ENCODE results near the gene DOCK2. TPM values are rescaled to one million over a fixed set of nuclear protein-coding genes. Genes with fewer than 3 reads are reported as not detected.

The DOCK2 gene
- total RNA-seq, 1 experiment from 2014 or later = 4.6 TPM

DNA sequence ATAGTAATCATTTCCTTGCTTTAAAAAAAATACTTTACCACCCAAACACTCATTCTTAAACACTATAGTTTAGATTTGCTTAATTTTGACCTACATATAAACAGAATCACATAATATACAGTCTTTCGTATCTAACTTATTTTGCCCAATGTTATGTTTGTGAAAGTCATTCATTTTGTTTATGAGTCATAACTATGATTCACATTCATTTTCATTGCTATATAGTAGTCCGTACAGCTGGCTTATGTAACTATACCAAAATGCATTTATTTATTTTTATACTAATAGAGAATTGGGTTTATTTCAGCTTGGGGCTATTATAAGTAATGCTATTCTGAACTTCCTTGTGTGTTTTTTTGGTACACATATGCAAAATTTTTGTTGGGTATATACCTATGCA is 434.7 kb downstream of the DOCK2 start:
- Mint-ChIP-seq H3K36me3 (no peaks in the 10 kb centered on the region), H3K27me3 (ENCODE audit: low read depth) (no peaks in the 10 kb centered on the region; the same call in 1 of the 2 replicates), H3K27ac (no peak overlapping the region), H3K9me3 (no peaks in the 10 kb centered on the region), H3K4me1 (peaks cover 15% of the 10 kb centered on the region), H3K4me3 (no peak overlapping the region)
- ATAC-seq (no peak), DNase-seq (ENCODE audit: low spot score) (no peak)
- ChIA-PET POLR2A (no interaction called here), CTCF (interaction anchor here (1.1 to 3.3 kb wide), 9 partner anchors 12 to 370 kb away, joined by 3 to 21 read pairs (median 6); no protein-coding TSS in a partner anchor)
- no peak for TF ChIP-seq ATF1 (CRISPR knock-in tag; IDR thresholded peaks at IDR 0.05)

DNA sequence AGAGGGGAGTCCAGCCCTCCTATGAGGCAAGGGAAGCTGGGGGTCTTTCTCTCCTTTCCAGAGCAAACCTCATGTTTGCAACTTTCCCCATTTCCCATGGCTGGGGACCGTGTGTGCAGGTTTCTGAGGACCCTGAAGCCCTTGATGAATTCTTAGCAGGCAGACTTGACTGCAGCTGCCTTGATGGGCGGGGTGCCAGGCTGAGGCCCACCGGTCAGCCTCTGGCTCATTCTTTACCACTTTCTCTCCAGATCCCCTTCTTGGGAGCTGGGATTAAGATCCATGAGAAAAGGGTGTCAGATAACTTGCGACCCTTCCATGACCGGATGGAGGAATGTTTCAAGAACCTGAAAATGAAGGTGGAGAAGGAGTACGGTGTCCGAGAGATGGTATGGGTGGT is 438.6 kb downstream of the DOCK2 start:
- TF ChIP-seq CBFB (CRISPR knock-in tag; IDR thresholded peaks at IDR 0.05; ENCODE audit: low read depth) = no peak
- no peak for TF ChIP-seq JUN (CRISPR knock-in tag; IDR thresholded peaks at IDR 0.05)
- no peak for TF ChIP-seq ZBTB21 (CRISPR knock-in tag; IDR thresholded peaks at IDR 0.05; ENCODE audit: borderline replicate concordance)
- TF ChIP-seq ESRRA (CRISPR knock-in tag; IDR thresholded peaks at IDR 0.05; ENCODE audit: borderline replicate concordance) = no peak
- TF ChIP-seq ZNF423 (CRISPR knock-in tag; IDR thresholded peaks at IDR 0.05) = no peak
- TF ChIP-seq, protein P1, sequence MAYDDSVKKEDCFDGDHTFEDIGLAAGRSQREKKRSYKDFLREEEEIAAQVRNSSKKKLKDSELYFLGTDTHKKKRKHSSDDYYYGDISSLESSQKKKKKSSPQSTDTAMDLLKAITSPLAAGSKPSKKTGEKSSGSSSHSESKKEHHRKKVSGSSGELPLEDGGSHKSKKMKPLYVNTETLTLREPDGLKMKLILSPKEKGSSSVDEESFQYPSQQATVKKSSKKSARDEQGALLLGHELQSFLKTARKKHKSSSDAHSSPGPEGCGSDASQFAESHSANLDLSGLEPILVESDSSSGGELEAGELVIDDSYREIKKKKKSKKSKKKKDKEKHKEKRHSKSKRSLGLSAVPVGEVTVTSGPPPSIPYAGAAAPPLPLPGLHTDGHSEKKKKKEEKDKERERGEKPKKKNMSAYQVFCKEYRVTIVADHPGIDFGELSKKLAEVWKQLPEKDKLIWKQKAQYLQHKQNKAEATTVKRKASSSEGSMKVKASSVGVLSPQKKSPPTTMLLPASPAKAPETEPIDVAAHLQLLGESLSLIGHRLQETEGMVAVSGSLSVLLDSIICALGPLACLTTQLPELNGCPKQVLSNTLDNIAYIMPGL (CRISPR knock-in tag; IDR thresholded peaks at IDR 0.05) = no peak
- no peak for TF ChIP-seq ZNF219 (CRISPR knock-in tag; IDR thresholded peaks at IDR 0.05; ENCODE audit: borderline replicate concordance)
- TF ChIP-seq, protein P2, sequence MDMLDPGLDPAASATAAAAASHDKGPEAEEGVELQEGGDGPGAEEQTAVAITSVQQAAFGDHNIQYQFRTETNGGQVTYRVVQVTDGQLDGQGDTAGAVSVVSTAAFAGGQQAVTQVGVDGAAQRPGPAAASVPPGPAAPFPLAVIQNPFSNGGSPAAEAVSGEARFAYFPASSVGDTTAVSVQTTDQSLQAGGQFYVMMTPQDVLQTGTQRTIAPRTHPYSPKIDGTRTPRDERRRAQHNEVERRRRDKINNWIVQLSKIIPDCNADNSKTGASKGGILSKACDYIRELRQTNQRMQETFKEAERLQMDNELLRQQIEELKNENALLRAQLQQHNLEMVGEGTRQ (CRISPR knock-in tag; IDR thresholded peaks at IDR 0.05) = no peak
- no peak for TF ChIP-seq ELF4 (CRISPR knock-in tag; IDR thresholded peaks at IDR 0.05; ENCODE audit: low read depth)
- TF ChIP-seq NR1H2 (CRISPR knock-in tag; IDR thresholded peaks at IDR 0.05) = no peak
- TF ChIP-seq, protein P3, sequence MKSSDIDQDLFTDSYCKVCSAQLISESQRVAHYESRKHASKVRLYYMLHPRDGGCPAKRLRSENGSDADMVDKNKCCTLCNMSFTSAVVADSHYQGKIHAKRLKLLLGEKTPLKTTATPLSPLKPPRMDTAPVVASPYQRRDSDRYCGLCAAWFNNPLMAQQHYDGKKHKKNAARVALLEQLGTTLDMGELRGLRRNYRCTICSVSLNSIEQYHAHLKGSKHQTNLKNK (CRISPR knock-in tag; IDR thresholded peaks at IDR 0.05) = no peak
- TF ChIP-seq, protein P4, sequence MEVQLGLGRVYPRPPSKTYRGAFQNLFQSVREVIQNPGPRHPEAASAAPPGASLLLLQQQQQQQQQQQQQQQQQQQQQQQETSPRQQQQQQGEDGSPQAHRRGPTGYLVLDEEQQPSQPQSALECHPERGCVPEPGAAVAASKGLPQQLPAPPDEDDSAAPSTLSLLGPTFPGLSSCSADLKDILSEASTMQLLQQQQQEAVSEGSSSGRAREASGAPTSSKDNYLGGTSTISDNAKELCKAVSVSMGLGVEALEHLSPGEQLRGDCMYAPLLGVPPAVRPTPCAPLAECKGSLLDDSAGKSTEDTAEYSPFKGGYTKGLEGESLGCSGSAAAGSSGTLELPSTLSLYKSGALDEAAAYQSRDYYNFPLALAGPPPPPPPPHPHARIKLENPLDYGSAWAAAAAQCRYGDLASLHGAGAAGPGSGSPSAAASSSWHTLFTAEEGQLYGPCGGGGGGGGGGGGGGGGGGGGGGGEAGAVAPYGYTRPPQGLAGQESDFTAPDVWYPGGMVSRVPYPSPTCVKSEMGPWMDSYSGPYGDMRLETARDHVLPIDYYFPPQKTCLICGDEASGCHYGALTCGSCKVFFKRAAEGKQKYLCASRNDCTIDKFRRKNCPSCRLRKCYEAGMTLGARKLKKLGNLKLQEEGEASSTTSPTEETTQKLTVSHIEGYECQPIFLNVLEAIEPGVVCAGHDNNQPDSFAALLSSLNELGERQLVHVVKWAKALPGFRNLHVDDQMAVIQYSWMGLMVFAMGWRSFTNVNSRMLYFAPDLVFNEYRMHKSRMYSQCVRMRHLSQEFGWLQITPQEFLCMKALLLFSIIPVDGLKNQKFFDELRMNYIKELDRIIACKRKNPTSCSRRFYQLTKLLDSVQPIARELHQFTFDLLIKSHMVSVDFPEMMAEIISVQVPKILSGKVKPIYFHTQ (CRISPR knock-in tag; IDR thresholded peaks at IDR 0.05) = no peak
- TF ChIP-seq, protein P5, sequence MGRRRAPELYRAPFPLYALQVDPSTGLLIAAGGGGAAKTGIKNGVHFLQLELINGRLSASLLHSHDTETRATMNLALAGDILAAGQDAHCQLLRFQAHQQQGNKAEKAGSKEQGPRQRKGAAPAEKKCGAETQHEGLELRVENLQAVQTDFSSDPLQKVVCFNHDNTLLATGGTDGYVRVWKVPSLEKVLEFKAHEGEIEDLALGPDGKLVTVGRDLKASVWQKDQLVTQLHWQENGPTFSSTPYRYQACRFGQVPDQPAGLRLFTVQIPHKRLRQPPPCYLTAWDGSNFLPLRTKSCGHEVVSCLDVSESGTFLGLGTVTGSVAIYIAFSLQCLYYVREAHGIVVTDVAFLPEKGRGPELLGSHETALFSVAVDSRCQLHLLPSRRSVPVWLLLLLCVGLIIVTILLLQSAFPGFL (CRISPR knock-in tag; IDR thresholded peaks at IDR 0.05; ENCODE audit: borderline replicate concordance) = no peak
- TF ChIP-seq, protein P6, sequence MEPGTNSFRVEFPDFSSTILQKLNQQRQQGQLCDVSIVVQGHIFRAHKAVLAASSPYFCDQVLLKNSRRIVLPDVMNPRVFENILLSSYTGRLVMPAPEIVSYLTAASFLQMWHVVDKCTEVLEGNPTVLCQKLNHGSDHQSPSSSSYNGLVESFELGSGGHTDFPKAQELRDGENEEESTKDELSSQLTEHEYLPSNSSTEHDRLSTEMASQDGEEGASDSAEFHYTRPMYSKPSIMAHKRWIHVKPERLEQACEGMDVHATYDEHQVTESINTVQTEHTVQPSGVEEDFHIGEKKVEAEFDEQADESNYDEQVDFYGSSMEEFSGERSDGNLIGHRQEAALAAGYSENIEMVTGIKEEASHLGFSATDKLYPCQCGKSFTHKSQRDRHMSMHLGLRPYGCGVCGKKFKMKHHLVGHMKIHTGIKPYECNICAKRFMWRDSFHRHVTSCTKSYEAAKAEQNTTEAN (CRISPR knock-in tag; IDR thresholded peaks at IDR 0.05) = no peak
- TF ChIP-seq MXD4 (CRISPR knock-in tag; IDR thresholded peaks at IDR 0.05; ENCODE audit: borderline replicate concordance) = no peak
- no peak for TF ChIP-seq EMX1 (CRISPR knock-in tag; IDR thresholded peaks at IDR 0.05)
- no peak for TF ChIP-seq TEAD1 (CRISPR knock-in tag; IDR thresholded peaks at IDR 0.05)
- TF ChIP-seq, protein P7, sequence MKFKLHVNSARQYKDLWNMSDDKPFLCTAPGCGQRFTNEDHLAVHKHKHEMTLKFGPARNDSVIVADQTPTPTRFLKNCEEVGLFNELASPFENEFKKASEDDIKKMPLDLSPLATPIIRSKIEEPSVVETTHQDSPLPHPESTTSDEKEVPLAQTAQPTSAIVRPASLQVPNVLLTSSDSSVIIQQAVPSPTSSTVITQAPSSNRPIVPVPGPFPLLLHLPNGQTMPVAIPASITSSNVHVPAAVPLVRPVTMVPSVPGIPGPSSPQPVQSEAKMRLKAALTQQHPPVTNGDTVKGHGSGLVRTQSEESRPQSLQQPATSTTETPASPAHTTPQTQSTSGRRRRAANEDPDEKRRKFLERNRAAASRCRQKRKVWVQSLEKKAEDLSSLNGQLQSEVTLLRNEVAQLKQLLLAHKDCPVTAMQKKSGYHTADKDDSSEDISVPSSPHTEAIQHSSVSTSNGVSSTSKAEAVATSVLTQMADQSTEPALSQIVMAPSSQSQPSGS (CRISPR knock-in tag; IDR thresholded peaks at IDR 0.05; ENCODE audit: borderline replicate concordance, low read depth) = no peak
- TF ChIP-seq, protein P8, sequence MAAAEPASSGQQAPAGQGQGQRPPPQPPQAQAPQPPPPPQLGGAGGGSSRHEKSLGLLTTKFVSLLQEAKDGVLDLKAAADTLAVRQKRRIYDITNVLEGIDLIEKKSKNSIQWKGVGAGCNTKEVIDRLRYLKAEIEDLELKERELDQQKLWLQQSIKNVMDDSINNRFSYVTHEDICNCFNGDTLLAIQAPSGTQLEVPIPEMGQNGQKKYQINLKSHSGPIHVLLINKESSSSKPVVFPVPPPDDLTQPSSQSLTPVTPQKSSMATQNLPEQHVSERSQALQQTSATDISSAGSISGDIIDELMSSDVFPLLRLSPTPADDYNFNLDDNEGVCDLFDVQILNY (CRISPR knock-in tag; IDR thresholded peaks at IDR 0.05) = no peak
- no peak for TF ChIP-seq JAZF1 (CRISPR knock-in tag; IDR thresholded peaks at IDR 0.05)
- no peak for DNase-seq (ENCODE audit: low spot score)
- Mint-ChIP-seq H3K27me3 (ENCODE audit: low read depth) (no peaks in the 10 kb centered on the region; the same call in 1 of the 2 replicates), H3K9me3 (no peaks in the 10 kb centered on the region), H3K27ac (no peak overlapping the region), H3K4me3 (no peak overlapping the region), H3K36me3 (no peaks in the 10 kb centered on the region), H3K4me1 (peaks cover under 1% of the 10 kb centered on the region; the same call in 1 of the 2 replicates)
- ATAC-seq = no peak
- ChIA-PET POLR2A (interaction anchor here (0.6 kb wide), 1 partner anchor 154 kb away, joined by 3 read pairs; no protein-coding TSS in a partner anchor), CTCF (interaction anchor here (1.8 to 2.3 kb wide), 2 partner anchors 95 to 141 kb away, joined by 5 to 8 read pairs; partner anchors contain the start of gene INSYN2B)

All from WTC11 (cell line).